ENCODE results near the gene CDC45.
A peak's percentile ranks its signal among the peaks of the same experiment; 100 is the strongest.

CDC45 gene

DNA sequence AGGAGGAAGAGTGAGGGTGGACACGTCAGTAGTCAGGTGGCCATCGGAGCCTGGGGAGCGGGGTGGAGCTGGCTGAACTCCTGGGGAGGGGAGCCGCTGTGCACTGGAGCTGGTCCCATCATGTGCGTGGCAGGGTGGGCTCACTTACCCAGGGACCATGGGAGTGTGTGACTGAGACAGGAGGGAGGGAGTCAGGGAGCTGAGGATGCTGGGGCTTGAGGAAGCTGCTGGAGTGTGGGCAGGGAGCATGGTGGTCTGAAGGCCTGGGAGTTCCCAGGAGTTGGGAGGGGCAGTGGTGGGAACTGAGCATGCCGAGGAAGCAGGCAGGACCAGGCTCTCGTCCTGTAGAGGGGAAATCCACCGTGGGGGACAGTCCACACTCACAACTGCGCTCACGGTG lies 26.5 kb downstream of the CDC45 start:
- no peaks in the 10 kb centered on the region for H3K9me3 Mint-ChIP-seq
- H3K4me1 Mint-ChIP-seq (ENCODE audit: low read depth): peaks cover 8% of the 10 kb centered on the region
- peaks cover 57% of the 10 kb centered on the region for H3K36me3 Mint-ChIP-seq (ENCODE audit: low read depth)
- H3K27me3 Mint-ChIP-seq: no peaks in the 10 kb centered on the region
- H3K27ac Mint-ChIP-seq: peak overlapping the region; percentile 12
- no peak overlapping the region for H3K4me3 Mint-ChIP-seq

DNA sequence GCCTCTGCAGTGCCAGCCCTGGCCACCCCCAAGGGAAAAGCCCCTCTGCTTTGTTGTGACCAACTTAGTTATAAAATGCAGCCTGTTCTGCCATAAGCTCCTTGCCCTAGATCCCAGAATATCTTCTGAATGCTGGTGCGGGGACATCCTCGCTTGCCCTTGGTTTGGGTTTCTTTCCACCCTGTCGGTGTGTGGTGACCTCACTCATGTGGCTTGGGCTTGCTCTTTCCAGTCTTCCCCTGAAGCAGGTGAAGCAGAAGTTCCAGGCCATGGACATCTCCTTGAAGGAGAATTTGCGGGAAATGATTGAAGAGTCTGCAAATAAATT lies 27.8 kb downstream of the CDC45 start:
- Mint-ChIP-seq H3K27me3 (no peaks in the 10 kb centered on the region), H3K36me3 (ENCODE audit: low read depth) (peaks cover 63% of the 10 kb centered on the region), H3K9me3 (peaks cover 2% of the 10 kb centered on the region), H3K27ac (no peak overlapping the region), H3K4me1 (ENCODE audit: low read depth) (peaks cover 8% of the 10 kb centered on the region), H3K4me3 (no peak overlapping the region)

DNA sequence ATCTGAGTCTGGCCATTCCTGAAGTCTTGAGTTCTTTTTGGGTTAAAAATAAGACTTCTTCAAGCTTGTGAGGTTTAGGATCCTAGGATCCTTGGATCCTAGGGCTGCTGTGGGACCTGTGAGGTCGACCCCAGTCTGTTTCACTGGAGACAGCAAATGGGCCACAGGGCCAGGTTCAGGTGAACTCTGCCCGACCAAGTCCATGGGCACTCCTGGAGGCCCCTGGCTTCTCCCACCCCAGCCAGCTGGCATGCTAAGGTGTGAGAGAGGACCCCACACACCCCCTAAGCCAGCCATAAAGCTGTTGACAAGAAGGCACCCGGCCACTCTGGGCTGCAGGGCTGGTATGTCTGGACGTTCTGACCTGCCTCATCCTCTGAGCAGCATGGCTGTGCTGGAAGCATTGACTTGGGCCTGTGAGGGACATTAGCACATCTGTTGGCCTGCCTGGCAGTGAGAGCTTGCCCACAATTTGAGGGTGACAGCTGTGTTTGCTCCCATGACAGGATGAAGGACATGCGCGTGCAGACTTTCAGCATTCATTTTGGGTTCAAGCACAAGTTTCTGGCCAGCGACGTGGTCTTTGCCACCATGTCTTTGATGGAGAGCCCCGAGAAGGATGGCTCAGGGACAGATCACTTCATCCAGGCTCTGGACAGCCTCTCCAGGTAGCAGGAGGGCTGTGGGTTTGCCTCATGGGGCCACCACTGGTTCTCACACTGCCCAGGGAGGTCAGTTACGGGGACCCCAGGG lies 28.5 kb downstream of the CDC45 start:
- peaks cover 8% of the 10 kb centered on the region for H3K4me1 Mint-ChIP-seq (ENCODE audit: low read depth)
- no peak overlapping the region for H3K27ac Mint-ChIP-seq
- H3K36me3 Mint-ChIP-seq (ENCODE audit: low read depth): peaks cover 67% of the 10 kb centered on the region

DNA sequence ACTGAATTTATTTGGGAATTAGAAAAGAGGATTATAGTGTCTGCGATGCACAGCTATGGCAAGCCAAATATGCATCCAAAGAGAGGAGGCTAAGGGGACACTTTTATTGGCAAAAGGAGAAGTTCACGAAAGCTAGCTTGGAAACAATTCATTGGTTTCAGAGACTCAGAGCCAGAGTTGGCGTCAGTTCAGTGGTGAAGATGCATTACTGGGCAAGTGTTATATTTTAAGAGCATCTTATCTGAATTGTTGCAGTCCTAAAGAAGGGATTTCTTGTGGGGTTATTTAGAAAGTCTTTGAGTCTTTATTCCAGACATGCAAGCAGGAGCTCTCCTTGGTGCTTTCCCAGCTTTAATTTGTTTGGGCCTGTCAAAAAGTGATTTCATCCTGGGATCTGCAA lies 29.5 kb downstream of the CDC45 start:
- Mint-ChIP-seq H3K36me3 (ENCODE audit: low read depth) (peaks cover 77% of the 10 kb centered on the region), H3K4me3 (no peak overlapping the region), H3K27ac (no peak overlapping the region)

More for the DNA sequence above, 28.5 kb downstream of the CDC45 start:
- Mint-ChIP-seq H3K4me3 (no peak overlapping the region), H3K9me3 (peaks cover 6% of the 10 kb centered on the region), H3K27me3 (no peaks in the 10 kb centered on the region)

DNA sequence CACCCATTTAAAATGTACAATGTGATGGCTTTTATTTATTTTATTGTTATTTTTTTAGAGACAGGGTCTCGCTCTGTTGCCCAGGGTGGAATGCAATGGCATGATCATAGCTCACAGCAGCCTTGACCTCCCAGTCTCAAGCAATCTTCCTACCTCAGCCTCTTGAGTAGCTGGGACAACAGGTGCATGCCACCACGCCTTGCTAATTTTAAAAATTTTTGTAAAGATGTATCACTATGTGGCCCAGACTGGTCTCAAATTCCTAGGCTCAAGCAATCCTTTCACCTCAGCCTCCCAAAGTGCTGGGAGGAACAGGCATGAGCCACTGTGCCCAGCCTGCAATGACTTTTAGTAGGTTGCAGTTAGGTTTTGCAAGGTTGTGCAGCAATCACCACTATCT lies 30.2 kb downstream of the CDC45 start:
- no peaks in the 10 kb centered on the region for H3K27me3 Mint-ChIP-seq
- no peak overlapping the region for H3K4me3 Mint-ChIP-seq
- peaks cover 6% of the 10 kb centered on the region for H3K9me3 Mint-ChIP-seq
- peaks cover 83% of the 10 kb centered on the region for H3K36me3 Mint-ChIP-seq (ENCODE audit: low read depth)
- H3K27ac Mint-ChIP-seq: no peak overlapping the region
- H3K4me1 Mint-ChIP-seq (ENCODE audit: low read depth): peaks cover 4% of the 10 kb centered on the region

More for the DNA sequence above, 29.5 kb downstream of the CDC45 start:
- Mint-ChIP-seq H3K27me3 (no peaks in the 10 kb centered on the region), H3K9me3 (peaks cover 6% of the 10 kb centered on the region), H3K4me1 (ENCODE audit: low read depth) (peaks cover 8% of the 10 kb centered on the region)

DNA sequence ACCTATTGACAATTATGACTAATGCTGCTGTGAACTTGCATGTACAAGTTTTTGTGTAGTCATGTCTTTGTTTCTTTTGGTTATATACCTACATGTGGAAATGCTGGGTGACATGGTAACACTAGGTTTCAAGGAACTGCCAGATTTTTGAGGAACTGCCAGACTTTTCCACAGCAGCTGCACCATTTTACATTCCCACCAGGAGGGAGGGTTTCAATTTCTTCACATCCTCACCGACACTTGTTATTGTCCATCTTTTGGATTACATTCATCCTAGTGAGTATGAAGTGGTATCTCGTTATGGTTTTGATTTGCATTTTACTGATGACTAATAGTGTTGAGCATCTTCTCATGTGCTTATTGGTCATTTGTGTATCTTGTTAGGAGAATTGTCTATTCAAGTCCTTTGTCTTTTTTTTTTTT lies 31.2 kb downstream of the CDC45 start:
- Mint-ChIP-seq H3K4me1 (ENCODE audit: low read depth) (no peaks in the 10 kb centered on the region), H3K27me3 (no peaks in the 10 kb centered on the region), H3K36me3 (ENCODE audit: low read depth) (peaks cover 80% of the 10 kb centered on the region), H3K9me3 (peaks cover 6% of the 10 kb centered on the region), H3K4me3 (no peak overlapping the region), H3K27ac (no peak overlapping the region)

DNA sequence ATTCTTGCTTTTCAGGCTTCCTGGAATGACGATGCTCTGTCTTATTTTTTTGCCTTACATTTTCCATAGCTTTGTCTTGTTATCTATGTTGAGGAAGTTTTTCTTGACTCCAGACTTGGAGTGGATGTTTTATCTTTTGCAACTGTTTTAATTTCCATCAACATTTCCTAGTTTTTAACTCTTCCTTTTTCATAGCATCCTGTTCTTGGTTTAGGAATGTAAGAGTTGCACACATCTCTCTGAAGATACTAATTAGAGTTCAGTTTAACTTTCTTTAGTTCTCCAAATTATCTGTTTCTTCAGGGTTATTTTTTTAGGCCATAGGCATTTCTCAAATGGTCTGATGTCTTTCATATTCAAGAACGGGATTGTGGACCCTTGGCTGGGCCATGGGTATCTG lies 34.1 kb downstream of the CDC45 start:
- Mint-ChIP-seq H3K27ac (no peak overlapping the region), H3K9me3 (peaks cover 6% of the 10 kb centered on the region), H3K27me3 (no peaks in the 10 kb centered on the region), H3K36me3 (ENCODE audit: low read depth) (peaks cover 73% of the 10 kb centered on the region), H3K4me1 (ENCODE audit: low read depth) (no peaks in the 10 kb centered on the region), H3K4me3 (no peak overlapping the region)

DNA sequence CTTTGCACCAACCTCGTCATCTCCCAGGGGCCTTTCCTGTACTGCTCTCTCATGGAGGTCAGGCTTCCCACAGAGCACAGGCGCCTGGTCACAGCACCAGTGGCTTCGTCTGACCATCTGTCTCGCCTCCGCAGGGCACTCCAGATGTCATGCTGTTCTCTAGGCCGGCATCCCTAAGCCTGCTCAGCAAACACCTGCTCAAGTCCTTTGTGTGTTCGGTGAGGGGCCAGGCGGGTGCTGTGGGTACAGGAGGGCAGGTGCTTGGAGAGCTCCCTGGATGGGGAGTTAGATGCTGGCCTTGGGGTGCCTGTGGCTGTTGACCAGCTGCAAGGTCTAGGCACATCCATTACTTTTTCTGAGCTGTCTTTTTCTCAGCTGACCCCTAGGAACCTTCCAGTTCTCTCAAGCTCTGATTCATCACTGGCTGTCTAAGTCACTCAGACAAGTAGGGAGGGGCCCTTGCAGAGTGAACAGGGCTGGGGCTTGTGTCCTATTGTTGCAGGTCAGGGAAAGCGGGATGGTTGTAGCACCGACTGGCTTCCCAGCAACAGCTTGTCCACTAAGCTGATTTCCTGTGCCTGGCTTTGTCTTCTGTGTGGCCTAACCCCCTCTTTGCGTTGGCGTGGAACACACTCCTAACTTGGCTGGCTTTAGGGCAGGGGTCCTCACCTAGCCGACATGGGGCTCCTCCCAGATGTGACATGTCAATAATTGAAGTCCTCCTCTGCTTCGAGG lies 35.3 kb downstream of the CDC45 start:
- Mint-ChIP-seq H3K27me3 (no peaks in the 10 kb centered on the region), H3K4me3 (no peak overlapping the region), H3K4me1 (ENCODE audit: low read depth) (no peaks in the 10 kb centered on the region), H3K27ac (no peak overlapping the region), H3K36me3 (ENCODE audit: low read depth) (peaks cover 62% of the 10 kb centered on the region), H3K9me3 (peaks cover 6% of the 10 kb centered on the region)

DNA sequence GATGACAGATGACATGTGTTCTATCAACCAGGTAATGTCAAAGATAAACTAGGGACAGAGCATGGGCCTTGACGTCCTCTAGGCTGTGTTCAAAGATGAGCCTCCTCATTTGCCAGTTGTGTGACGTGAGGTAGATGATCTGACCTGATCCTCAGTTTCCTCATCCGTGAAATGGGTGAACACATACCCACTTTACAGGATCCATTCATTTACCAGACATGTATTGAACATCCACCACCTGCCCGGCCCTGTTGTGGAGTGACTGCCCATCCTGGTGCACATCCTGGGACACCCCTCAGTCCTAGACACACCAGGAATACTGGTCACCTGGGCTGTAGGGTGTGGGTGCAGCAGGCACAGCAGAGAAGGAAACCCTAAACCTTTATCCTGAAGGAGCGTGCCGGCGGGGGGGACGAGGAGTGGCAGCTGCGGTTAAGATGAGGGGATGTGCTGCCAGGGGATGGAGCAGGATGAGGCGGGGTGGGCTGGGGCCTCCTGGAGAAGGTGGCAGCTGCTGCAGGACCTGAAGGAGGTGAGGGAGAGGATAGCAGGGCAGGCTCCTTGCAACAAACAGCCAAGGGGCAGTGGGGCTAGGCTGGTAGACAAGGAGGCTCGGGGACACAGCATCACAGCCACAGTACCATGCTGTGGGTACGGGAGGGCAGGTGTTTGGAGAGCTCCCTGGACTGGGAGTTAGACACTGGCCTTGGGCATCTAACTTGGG lies 36.1 kb downstream of the CDC45 start:
- Mint-ChIP-seq H3K4me1 (ENCODE audit: low read depth) (no peaks in the 10 kb centered on the region), H3K27ac (no peak overlapping the region), H3K27me3 (no peaks in the 10 kb centered on the region), H3K9me3 (peaks cover 6% of the 10 kb centered on the region), H3K36me3 (ENCODE audit: low read depth) (peaks cover 60% of the 10 kb centered on the region), H3K4me3 (no peak overlapping the region)

DNA sequence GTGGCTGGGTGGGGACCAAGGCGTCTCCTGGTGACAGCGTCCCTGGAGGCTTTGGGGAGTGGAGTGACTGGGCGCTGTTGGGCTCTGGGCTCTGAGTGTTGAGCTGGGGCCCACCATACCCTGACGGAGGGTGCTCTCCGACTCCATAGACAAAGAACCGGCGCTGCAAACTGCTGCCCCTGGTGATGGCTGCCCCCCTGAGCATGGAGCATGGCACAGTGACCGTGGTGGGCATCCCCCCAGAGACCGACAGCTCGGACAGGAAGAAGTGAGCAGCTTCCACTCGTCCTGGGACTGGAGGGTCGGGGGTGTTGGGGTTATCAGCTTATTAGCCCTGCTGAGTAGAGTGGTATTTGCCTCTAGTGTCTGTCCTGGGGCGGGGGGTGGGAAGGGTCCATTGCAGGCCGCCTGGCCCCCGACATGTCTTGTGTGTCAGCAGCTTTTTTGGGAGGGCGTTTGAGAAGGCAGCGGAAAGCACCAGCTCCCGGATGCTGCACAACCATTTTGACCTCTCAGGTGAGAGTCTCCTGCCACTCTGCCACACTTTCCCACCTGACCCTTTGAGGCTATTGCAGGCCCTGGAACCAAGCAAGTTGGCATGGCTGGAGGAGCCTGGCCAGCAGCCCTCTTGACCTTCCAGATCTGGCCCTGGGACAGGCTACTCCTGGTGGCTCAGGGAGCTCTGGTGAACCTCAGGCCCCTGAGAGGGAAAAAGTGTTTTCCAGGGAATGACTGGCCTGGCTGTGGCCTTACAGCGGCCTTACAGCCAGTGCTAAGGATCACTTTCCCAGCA lies 36.9 kb downstream of the CDC45 start:
- H3K27ac Mint-ChIP-seq: no peak overlapping the region
- peaks cover 53% of the 10 kb centered on the region for H3K36me3 Mint-ChIP-seq (ENCODE audit: low read depth)
- peaks cover 6% of the 10 kb centered on the region for H3K9me3 Mint-ChIP-seq
- no peaks in the 10 kb centered on the region for H3K4me1 Mint-ChIP-seq (ENCODE audit: low read depth)
- no peak overlapping the region for H3K4me3 Mint-ChIP-seq
- H3K27me3 Mint-ChIP-seq: no peaks in the 10 kb centered on the region

DNA sequence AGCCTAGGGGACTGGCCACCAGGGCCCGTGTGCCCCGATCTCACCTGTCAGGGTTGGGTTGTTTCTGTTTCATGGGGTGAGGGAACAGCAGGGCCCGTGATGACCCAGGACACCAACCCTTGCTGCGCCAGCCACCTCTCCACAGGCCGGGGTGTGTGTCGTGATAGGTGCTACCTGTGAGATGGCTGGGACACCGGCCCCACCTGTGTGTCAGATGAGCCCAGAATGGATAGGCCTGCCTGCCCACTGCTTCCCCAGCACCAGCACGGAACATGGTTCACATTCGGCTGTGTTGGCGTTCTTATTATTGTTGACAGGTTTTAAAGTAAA lies 37.4 kb downstream of the CDC45 start:
- peaks cover 52% of the 10 kb centered on the region for H3K36me3 Mint-ChIP-seq (ENCODE audit: low read depth)
- H3K27me3 Mint-ChIP-seq: no peaks in the 10 kb centered on the region
- no peaks in the 10 kb centered on the region for H3K4me1 Mint-ChIP-seq (ENCODE audit: low read depth)
- peaks cover 6% of the 10 kb centered on the region for H3K9me3 Mint-ChIP-seq
- H3K27ac Mint-ChIP-seq: no peak overlapping the region
- no peak overlapping the region for H3K4me3 Mint-ChIP-seq

DNA sequence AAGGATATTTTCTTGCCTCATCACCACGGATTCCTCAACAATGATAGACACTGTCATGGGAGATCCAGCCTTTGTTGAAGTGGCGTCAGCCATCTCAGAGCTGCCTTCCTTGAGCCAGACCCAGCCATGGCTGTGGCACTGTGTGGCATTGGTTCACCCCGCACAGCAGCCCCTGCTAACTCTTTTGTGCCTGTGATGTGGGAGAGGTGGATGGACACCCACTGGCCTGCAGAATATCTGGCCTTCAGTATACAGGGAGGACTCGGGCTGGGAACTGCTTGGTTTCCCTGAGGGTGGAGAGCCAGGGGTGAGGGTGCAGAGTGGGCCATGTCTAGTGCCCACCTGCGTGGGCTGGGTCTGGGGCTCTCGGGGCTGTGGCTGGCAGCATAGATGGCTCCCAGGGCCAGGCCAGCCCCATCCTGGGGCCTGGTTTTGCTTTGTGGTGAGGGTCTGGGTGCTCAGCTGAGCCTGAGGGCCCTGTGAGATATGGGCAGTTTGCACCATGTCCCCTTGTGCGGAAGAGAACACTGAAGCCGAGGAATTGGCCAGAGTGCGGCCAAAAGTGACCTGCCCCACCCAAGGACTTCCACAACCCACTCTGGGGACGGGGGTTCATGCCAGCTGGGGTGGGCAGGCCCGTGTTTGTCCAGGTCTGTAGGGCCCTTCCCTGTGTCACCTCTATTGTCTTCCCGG lies 38.3 kb downstream of the CDC45 start:
- Mint-ChIP-seq H3K27ac (no peak overlapping the region), H3K4me3 (no peak overlapping the region), H3K36me3 (ENCODE audit: low read depth) (peaks cover 43% of the 10 kb centered on the region), H3K9me3 (no peaks in the 10 kb centered on the region), H3K4me1 (ENCODE audit: low read depth) (peaks cover 5% of the 10 kb centered on the region), H3K27me3 (peaks cover 5% of the 10 kb centered on the region)

DNA sequence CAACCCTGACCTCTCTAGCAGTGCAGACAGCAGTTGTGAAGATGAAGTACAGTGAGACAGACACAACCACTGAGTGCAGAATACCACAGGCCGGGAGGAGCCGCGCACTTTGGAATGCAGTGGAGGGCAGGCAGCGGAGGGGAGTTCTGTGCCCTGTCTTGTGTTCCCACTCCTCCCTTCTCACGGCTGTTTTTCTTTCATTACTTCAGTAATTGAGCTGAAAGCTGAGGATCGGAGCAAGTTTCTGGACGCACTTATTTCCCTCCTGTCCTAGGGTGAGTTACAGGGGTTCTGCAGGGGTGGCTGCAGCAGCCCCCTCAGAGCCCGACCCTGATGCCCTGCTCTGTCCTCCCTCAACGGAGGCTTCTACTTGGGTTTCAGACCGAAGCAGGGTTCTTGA lies 38.9 kb downstream of the CDC45 start:
- no peaks in the 10 kb centered on the region for H3K9me3 Mint-ChIP-seq
- H3K4me1 Mint-ChIP-seq (ENCODE audit: low read depth): peaks cover 7% of the 10 kb centered on the region
- no peak overlapping the region for H3K27ac Mint-ChIP-seq
- H3K27me3 Mint-ChIP-seq: peaks cover 8% of the 10 kb centered on the region
- H3K4me3 Mint-ChIP-seq: no peak overlapping the region
- peaks cover 37% of the 10 kb centered on the region for H3K36me3 Mint-ChIP-seq (ENCODE audit: low read depth)
